SH-SY5Y (cell line): ENCODE results near the gene MITF.

ENCODE experiments used
- GATA2 ChIP-seq: IDR thresholded peaks from 2 replicates; pipeline ENCODE4 v1.6.1; 2011; ENCODE audit warnings: mild to moderate bottlenecking, low read depth, low read length
- GATA3 ChIP-seq: IDR thresholded peaks from 2 replicates; pipeline ENCODE4 v1.6.1; 2011; ENCODE audit warnings: low read depth, mild to moderate bottlenecking, low read length, moderate library complexity

- TF ChIP-seq GATA3 (no peak), GATA2 (no peak)
Observed at GRCh38 chr3:69712269-69712668, 27.0 kb upstream of the MITF start.
